Measurements from ENCODE around the gene DUSP15. TPM values are rescaled to one million over a fixed set of nuclear protein-coding genes. Genes with fewer than 3 reads are reported as not detected.

The DUSP15 gene
- total RNA-seq, 1 experiment from 2014 or later, result not detected

DNA sequence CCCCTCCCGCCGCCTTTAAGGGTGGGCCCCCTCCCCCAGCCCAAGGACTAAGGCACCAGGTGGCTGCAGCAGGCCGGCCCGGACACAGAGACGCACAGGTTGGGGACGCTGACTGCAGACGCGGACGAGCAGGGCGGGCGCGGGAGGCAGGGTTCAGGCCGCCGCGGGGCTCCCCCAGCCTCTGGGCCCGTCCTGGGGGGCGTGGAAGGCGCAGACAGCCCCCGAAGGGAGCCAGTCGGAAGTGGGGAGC, 9.3 kb downstream of the DUSP15 start:
- Mint-ChIP-seq H3K4me1 (ENCODE audit: low read depth, unreplicated experiment) (peaks cover 16% of the 10 kb centered on the region), H3K27me3 (ENCODE audit: unreplicated experiment) (no peaks in the 10 kb centered on the region), H3K27ac (ENCODE audit: unreplicated experiment) (no peak overlapping the region), H3K4me3 (ENCODE audit: low read depth, unreplicated experiment) (peak overlapping the region; percentile 66), H3K9me3 (ENCODE audit: low read depth, unreplicated experiment) (no peaks in the 10 kb centered on the region), H3K36me3 (ENCODE audit: insufficient read depth, unreplicated experiment) (peaks cover 8% of the 10 kb centered on the region)
- TF ChIP-seq, protein P1, sequence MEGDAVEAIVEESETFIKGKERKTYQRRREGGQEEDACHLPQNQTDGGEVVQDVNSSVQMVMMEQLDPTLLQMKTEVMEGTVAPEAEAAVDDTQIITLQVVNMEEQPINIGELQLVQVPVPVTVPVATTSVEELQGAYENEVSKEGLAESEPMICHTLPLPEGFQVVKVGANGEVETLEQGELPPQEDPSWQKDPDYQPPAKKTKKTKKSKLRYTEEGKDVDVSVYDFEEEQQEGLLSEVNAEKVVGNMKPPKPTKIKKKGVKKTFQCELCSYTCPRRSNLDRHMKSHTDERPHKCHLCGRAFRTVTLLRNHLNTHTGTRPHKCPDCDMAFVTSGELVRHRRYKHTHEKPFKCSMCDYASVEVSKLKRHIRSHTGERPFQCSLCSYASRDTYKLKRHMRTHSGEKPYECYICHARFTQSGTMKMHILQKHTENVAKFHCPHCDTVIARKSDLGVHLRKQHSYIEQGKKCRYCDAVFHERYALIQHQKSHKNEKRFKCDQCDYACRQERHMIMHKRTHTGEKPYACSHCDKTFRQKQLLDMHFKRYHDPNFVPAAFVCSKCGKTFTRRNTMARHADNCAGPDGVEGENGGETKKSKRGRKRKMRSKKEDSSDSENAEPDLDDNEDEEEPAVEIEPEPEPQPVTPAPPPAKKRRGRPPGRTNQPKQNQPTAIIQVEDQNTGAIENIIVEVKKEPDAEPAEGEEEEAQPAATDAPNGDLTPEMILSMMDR (IDR thresholded peaks at IDR 0.05; ENCODE audit: unreplicated experiment), result no peak
- intact Hi-C loops (cut with micrococcal nuclease; ENCODE audit: unreplicated experiment), result no loop called here
- no peak for DNase-seq
- BruUV-seq (replicated peaks), result no TSS peak
- CTCF ChIA-PET, result interaction anchor here (0.7 kb wide), 2 partner anchors 18 to 672 kb away, joined by 4 to 5 read pairs; no protein-coding TSS in a partner anchor

DNA sequence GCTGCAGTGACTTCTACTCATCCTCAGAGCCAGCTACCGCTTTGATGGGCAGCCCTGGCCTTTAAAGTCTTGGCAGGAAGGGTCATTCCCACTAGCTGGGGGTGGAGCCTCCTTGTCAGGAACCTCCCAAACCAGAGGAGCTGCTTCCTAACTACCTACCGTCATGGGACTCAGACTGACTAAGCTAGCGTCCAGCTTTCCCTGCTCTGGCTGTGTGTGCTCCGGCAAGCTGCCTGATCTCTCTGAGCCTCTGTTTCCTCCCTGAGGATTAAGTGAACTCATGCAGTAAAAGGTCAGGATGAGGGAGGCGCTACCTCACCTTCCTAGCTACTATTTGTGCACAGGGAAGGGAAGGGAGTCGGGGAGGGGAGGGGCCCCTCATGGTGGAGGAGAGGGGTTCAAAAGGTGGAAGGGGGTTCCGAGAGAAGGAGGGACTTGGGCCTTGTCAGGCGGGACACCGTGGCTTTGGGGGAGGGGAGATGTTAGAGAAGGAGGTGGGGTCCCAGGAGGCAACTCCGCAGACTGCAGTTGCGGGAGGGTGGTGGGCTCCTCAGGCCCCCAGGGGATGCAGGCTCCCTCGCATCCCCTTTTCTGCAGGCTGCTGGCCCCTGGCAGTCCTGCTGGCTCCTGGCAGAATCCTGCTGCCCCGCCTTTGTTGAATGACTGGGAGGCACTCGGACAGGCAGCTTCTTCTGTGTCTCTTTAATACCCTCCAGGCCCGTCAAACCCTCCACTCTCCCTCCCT, 9.8 kb downstream of the DUSP15 start:
- H3K4me1 Mint-ChIP-seq (ENCODE audit: low read depth, unreplicated experiment), result peaks cover 16% of the 10 kb centered on the region
- no peak overlapping the region for H3K27ac Mint-ChIP-seq (ENCODE audit: unreplicated experiment)
- intact Hi-C loops (cut with micrococcal nuclease; ENCODE audit: unreplicated experiment), result no loop called here
- H3K4me3 Mint-ChIP-seq (ENCODE audit: low read depth, unreplicated experiment), result peak overlapping the region; percentile 66
- H3K36me3 Mint-ChIP-seq (ENCODE audit: insufficient read depth, unreplicated experiment), result peaks cover 8% of the 10 kb centered on the region
- CTCF ChIA-PET, result interaction anchor here (0.7 to 1.2 kb wide), 4 partner anchors 10 to 157 kb away, joined by 3 to 4 read pairs (median 3); partner anchors contain the start of gene PDRG1
- TF ChIP-seq, protein P1 (IDR thresholded peaks at IDR 0.05; ENCODE audit: unreplicated experiment), result no peak
- no peaks in the 10 kb centered on the region for H3K9me3 Mint-ChIP-seq (ENCODE audit: low read depth, unreplicated experiment)
- BruUV-seq (replicated peaks), result no TSS peak
- peak; percentile 58 for DNase-seq
- no peaks in the 10 kb centered on the region for H3K27me3 Mint-ChIP-seq (ENCODE audit: unreplicated experiment)

DNA sequence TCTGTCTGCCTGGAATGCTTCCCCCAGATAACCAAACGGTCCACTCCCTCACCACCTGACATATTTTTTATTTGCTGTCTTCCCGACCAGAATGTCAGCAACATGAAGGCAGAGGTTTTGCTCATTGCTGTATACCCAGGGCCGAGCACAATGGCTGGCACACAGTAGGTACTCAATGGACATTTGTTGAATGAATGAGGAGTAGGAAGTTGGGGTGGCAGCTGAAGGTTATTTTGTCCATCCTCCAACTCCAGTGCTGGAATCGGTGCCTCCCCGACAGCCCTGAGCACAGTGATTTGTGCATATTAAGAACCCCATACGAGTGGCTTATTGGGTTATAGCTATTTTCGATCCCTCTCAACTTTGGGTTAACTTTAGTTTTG, 10.3 kb downstream of the DUSP15 start:
- no peak overlapping the region for H3K27ac Mint-ChIP-seq (ENCODE audit: unreplicated experiment)
- intact Hi-C loops (cut with micrococcal nuclease; ENCODE audit: unreplicated experiment), result no loop called here
- TF ChIP-seq, protein P1 (IDR thresholded peaks at IDR 0.05; ENCODE audit: unreplicated experiment), result no peak
- H3K4me1 Mint-ChIP-seq (ENCODE audit: low read depth, unreplicated experiment), result peaks cover 16% of the 10 kb centered on the region
- no peaks in the 10 kb centered on the region for H3K27me3 Mint-ChIP-seq (ENCODE audit: unreplicated experiment)
- peaks cover 8% of the 10 kb centered on the region for H3K36me3 Mint-ChIP-seq (ENCODE audit: insufficient read depth, unreplicated experiment)
- no peak for DNase-seq
- no TSS peak for BruUV-seq (replicated peaks)
- no peaks in the 10 kb centered on the region for H3K9me3 Mint-ChIP-seq (ENCODE audit: low read depth, unreplicated experiment)
- H3K4me3 Mint-ChIP-seq (ENCODE audit: low read depth, unreplicated experiment), result peak overlapping the region; percentile 66
- CTCF ChIA-PET, result interaction anchor here (0.7 to 1.2 kb wide), 4 partner anchors 10 to 158 kb away, joined by 3 to 4 read pairs (median 3); partner anchors contain the start of gene PDRG1

DNA sequence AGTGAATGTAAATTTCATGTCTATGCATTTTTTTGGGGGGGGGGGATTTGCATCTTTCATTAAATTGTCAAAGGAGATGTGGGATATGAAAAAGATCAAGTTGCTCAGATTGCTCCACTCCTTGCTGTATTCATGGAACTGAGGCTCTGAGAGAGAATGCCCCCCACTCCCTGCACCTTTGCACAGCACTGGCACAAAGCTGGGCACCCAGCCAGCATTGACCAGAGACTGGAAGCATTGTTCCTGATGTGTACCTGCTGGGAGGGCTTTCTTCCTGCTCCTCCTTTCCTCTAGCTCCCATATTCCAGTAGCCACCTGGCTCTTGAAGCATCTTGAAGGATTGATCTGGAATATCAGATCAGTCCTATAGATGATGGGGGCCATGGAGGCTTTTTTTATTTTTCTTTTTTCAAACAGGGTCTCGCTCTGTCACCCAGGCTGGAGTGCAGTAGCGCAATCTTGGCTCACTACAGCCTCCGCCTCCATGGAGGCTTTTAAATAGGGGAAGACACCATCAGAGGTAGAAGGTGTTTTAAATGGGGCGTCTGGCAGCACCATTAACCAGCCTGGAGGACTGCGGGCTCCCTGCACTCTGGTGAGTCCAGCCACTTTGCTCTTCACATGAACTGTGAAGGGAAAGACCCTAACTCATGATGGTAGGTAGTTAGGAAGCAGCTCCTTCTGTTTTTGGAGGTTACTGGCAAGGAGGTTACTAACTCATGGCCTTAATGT, 10.9 kb downstream of the DUSP15 start:
- Mint-ChIP-seq H3K9me3 (ENCODE audit: low read depth, unreplicated experiment) (no peaks in the 10 kb centered on the region), H3K27ac (ENCODE audit: unreplicated experiment) (no peak overlapping the region), H3K27me3 (ENCODE audit: unreplicated experiment) (no peaks in the 10 kb centered on the region), H3K4me1 (ENCODE audit: low read depth, unreplicated experiment) (peaks cover 16% of the 10 kb centered on the region), H3K4me3 (ENCODE audit: low read depth, unreplicated experiment) (no peak overlapping the region), H3K36me3 (ENCODE audit: insufficient read depth, unreplicated experiment) (peaks cover 8% of the 10 kb centered on the region)
- CTCF ChIA-PET, result interaction anchor here (0.7 to 1.2 kb wide), 2 partner anchors 93 to 226 kb away, joined by 3 to 6 read pairs; partner anchors contain the start of gene PDRG1
- no TSS peak for BruUV-seq (replicated peaks)
- TF ChIP-seq, protein P1 (IDR thresholded peaks at IDR 0.05; ENCODE audit: unreplicated experiment), result no peak
- intact Hi-C loops (cut with micrococcal nuclease; ENCODE audit: unreplicated experiment), result no loop called here
- DNase-seq, result no peak
